HepG2 (cell line): ENCODE measurements around the gene ABCA13.

Experiments used
- EP300 ChIP-seq, 3 experiments: sonication (generic) in 1 of 3; formaldehyde crosslinking in 1 of 3; IDR thresholded peaks; 2 replicates each; pipeline versions ENCODE4 v1.5.1 to v1.6.1; 2011 to 2020; ENCODE audit warnings: low read depth in 2 of 3, low read length in 2 of 3, borderline replicate concordance in 1 of 3, improper control_type of control experiment in 1 of 3, mild to moderate bottlenecking in 1 of 3, missing genetic modification reagents in 1 of 3, moderate library complexity in 1 of 3
- MATR3 ChIP-seq: sonication (generic); formaldehyde crosslinking; IDR thresholded peaks from 2 replicates; pipeline ENCODE4 v1.4.0; 2020; ENCODE audit warnings: missing genetic modification reagents
- MYC ChIP-seq: sonication (generic); formaldehyde crosslinking; IDR thresholded peaks from 2 replicates; pipeline ENCODE4 v1.9.0; 2021; ENCODE audit warnings: missing genetic modification reagents, borderline replicate concordance
- RAD21 ChIP-seq: fragments of 450-650 bp; formaldehyde crosslinking; IDR thresholded peaks from 2 replicates; pipeline ENCODE4 v1.5.0; 2020; ENCODE audit warnings: mild to moderate bottlenecking
- THAP11 ChIP-seq: IDR thresholded peaks from 2 replicates; pipeline ENCODE4 v1.6.1; 2016; ENCODE audit warnings: missing biosample characterization, missing genetic modification reagents
- ZNF331 ChIP-seq: sonication (generic); formaldehyde crosslinking; IDR thresholded peaks from 2 replicates; pipeline ENCODE4 v1.4.0; 2020; ENCODE audit warnings: missing genetic modification reagents
- ZNF382 ChIP-seq: sonication (generic); formaldehyde crosslinking; IDR thresholded peaks from 2 replicates; pipeline ENCODE4 v1.5.0; 2020; ENCODE audit warnings: missing genetic modification reagents, mild to moderate bottlenecking, borderline replicate concordance
- TF ChIP-seq, protein P1 (sequence below): sonication (generic); formaldehyde crosslinking; IDR thresholded peaks from 2 replicates; pipeline ENCODE4 v1.5.0; 2020; ENCODE audit warnings: missing genetic modification reagents
- TF ChIP-seq, protein P2 (sequence below): sonication (generic); formaldehyde crosslinking; IDR thresholded peaks from 2 replicates; pipeline ENCODE4 v1.4.0; 2020; ENCODE audit warnings: missing genetic modification reagents, borderline replicate concordance
- TF ChIP-seq, protein P3 (sequence below): sonication (generic); formaldehyde crosslinking; IDR thresholded peaks from 2 replicates; pipeline ENCODE4 v1.5.0; 2020; ENCODE audit warnings: missing genetic modification reagents
- TF ChIP-seq, protein P4 (sequence below): sonication (generic); formaldehyde crosslinking; IDR thresholded peaks from 2 replicates; pipeline ENCODE4 v1.8.0; 2022; ENCODE audit warnings: mild to moderate bottlenecking, missing genetic modification reagents, moderate library complexity
- TF ChIP-seq, protein P5 (sequence below): sonication (generic); formaldehyde crosslinking; IDR thresholded peaks from 2 replicates; pipeline ENCODE4 v1.5.0; 2020; ENCODE audit warnings: mild to moderate bottlenecking, missing genetic modification reagents, moderate library complexity

DNA sequence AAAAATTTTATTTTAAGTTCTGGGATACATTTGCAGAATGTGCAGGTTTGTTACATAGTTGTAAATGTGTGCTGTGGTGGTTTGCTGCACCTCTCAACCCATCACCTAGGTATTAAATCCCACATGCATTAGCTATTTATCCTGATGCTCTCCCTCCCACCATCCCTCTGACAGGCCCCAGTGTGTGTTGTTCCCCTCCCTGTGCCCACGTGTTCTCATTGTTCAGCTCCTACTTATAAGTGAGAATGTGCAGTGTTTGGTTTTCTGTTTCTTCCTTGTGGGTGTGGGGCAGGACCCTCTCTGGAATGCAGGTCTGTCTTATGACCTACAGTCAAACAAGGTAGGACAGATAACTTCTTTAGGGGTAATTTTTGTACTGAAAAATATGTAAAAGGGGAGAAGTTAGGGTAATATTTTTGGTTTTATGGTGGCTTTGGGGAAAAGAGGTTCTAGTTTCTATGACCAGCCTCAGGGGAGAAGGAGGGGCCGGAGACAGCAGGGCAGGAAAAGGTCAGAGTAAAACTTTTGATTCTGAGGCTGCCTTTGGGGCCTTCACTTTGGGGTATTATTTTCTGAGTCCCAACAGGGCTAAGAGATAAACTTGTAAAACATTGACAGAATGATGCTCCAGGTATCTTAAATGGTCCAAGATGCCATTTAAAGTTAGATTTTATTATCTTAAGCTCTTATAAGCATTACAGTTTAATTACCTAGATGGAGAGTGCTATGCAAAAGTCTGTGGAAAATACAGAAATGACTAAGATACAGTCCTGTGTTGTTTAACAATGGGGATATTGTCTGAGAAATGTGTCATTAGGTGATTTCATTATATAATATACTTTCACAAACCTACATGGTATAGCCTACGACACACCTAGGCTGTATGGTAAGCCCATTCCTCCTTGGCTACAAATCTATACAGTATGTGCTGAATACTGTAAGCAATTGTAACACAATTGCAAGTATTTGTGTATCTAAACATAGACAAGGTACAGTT is 354.8 kb downstream of the ABCA13 start:
- TF ChIP-seq ZNF331 (CRISPR knock-in tag), result no peak
- TF ChIP-seq RAD21, result no peak
- TF ChIP-seq EP300 (IDR thresholded peaks at IDR 0.05; ENCODE audit: low read depth in 2 of 2, low read length in 2 of 2), result no peak
- no peak for TF ChIP-seq EP300 (CRISPR knock-in tag; IDR thresholded peaks at IDR 0.05; ENCODE audit: borderline replicate concordance)
- TF ChIP-seq, protein P1, sequence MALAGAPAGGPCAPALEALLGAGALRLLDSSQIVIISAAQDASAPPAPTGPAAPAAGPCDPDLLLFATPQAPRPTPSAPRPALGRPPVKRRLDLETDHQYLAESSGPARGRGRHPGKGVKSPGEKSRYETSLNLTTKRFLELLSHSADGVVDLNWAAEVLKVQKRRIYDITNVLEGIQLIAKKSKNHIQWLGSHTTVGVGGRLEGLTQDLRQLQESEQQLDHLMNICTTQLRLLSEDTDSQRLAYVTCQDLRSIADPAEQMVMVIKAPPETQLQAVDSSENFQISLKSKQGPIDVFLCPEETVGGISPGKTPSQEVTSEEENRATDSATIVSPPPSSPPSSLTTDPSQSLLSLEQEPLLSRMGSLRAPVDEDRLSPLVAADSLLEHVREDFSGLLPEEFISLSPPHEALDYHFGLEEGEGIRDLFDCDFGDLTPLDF, result no peak
- no peak for TF ChIP-seq MATR3 (CRISPR knock-in tag)
- no peak for TF ChIP-seq THAP11 (CRISPR knock-in tag)
- TF ChIP-seq, protein P2, sequence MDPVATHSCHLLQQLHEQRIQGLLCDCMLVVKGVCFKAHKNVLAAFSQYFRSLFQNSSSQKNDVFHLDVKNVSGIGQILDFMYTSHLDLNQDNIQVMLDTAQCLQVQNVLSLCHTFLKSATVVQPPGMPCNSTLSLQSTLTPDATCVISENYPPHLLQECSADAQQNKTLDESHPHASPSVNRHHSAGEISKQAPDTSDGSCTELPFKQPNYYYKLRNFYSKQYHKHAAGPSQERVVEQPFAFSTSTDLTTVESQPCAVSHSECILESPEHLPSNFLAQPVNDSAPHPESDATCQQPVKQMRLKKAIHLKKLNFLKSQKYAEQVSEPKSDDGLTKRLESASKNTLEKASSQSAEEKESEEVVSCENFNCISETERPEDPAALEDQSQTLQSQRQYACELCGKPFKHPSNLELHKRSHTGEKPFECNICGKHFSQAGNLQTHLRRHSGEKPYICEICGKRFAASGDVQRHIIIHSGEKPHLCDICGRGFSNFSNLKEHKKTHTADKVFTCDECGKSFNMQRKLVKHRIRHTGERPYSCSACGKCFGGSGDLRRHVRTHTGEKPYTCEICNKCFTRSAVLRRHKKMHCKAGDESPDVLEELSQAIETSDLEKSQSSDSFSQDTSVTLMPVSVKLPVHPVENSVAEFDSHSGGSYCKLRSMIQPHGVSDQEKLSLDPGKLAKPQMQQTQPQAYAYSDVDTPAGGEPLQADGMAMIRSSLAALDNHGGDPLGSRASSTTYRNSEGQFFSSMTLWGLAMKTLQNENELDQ (CRISPR knock-in tag), result no peak
- TF ChIP-seq, protein P3, sequence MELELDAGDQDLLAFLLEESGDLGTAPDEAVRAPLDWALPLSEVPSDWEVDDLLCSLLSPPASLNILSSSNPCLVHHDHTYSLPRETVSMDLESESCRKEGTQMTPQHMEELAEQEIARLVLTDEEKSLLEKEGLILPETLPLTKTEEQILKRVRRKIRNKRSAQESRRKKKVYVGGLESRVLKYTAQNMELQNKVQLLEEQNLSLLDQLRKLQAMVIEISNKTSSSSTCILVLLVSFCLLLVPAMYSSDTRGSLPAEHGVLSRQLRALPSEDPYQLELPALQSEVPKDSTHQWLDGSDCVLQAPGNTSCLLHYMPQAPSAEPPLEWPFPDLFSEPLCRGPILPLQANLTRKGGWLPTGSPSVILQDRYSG (CRISPR knock-in tag), result no peak
- TF ChIP-seq MYC (CRISPR knock-in tag), result no peak
- TF ChIP-seq ZNF382 (CRISPR knock-in tag), result no peak
- TF ChIP-seq, protein P4, sequence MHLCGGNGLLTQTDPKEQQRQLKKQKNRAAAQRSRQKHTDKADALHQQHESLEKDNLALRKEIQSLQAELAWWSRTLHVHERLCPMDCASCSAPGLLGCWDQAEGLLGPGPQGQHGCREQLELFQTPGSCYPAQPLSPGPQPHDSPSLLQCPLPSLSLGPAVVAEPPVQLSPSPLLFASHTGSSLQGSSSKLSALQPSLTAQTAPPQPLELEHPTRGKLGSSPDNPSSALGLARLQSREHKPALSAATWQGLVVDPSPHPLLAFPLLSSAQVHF (CRISPR knock-in tag), result no peak
- TF ChIP-seq, protein P5, sequence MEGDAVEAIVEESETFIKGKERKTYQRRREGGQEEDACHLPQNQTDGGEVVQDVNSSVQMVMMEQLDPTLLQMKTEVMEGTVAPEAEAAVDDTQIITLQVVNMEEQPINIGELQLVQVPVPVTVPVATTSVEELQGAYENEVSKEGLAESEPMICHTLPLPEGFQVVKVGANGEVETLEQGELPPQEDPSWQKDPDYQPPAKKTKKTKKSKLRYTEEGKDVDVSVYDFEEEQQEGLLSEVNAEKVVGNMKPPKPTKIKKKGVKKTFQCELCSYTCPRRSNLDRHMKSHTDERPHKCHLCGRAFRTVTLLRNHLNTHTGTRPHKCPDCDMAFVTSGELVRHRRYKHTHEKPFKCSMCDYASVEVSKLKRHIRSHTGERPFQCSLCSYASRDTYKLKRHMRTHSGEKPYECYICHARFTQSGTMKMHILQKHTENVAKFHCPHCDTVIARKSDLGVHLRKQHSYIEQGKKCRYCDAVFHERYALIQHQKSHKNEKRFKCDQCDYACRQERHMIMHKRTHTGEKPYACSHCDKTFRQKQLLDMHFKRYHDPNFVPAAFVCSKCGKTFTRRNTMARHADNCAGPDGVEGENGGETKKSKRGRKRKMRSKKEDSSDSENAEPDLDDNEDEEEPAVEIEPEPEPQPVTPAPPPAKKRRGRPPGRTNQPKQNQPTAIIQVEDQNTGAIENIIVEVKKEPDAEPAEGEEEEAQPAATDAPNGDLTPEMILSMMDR (CRISPR knock-in tag), result no peak
